AG08395 (cell line): Measurements from ENCODE around the gene STT3A.

Experiments
- DNase-seq: peaks from one replicate; pipeline ENCODE4 v3.0.0; 2012; ENCODE audit warnings: mixed read lengths, low spot score

STT3A gene

DNA sequence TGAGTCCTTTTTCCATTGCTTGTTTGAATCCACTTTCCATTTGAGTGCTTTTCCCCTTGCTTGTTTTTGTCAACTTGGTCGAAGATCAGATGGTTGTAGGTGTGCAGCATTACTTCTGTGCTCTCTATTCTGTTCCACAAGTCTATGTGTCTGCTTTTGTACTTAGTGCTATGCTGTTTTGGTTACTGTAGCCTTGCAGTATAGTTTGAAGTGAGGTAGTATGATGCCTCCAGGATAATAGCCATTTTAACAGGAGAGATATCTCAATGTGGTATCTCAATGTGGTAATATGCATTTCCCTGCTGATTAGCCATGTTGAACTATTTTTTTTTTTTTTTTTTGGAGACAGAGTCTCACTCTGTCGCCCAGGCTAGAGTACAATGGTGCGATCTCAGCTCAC lies 71.3 kb downstream of the STT3A start:
- no peak for DNase-seq

DNA sequence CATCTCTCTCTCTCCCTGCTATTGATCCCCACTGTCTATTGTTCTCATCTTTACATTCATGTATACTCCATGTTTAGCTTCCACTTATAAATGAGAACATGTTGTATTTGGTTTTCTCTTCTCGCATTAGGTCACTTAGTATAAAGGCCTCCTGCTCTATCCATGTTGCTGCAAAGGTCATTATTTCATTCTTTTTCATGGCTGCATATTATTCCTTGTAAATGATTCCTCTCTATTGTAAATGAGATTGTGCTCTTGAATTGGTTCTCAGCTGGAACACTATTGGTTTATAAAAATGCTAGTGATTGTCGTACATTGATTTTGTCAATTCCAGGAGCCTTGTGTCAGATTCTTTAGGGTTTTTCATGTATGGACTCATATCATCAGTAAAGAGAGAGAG lies 74.5 kb downstream of the STT3A start:
- no peak for DNase-seq

DNA sequence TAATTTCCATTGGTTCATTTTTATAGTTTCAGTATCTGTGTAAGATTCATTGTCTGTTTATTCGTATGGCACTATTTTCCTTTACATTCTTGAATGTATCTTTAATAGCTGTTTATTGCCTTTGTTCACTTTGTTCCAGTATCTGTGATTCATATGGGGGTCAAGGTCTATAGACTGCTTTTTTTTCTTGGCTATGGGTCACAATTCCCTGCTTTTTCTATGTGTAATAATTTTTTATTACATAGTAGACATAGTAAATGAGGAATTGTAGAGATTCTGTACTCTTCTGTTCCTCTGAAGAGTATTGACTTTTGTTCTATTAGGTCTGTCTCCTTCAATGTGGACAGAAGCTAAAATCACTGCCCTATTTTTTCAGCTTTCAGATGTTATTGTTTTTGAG lies 77.5 kb downstream of the STT3A start:
- DNase-seq: no peak

DNA sequence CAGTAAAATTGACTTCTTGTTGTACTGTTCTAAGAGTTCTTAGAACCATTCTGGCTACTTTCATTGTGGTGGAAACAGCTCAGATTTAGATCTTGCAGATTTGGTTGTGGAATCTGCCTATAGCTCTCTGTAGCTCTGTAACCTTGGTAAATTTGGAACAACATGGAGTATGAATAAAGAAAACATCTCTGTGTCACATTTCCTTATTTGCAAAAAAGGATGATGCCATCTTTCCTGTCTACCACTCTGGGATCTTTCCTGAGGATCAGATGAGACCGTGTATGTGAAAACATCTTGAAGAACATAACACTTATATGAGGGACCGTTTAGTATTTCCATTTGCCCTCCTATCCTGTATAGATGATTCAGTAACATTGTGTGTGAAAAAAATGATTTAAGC lies 78.9 kb downstream of the STT3A start:
- no peak for DNase-seq
